GM21717 (cell line): ENCODE data around the gene TAF4B.
"Not testable (repeated sequence)": the region's sequence is repeated elsewhere in the genome, so short reads cannot be mapped to it uniquely, and the experiment has no call there.

Experiments
- ATAC-seq: cut with Tn5 transposase; IDR thresholded peaks from one replicate; pipeline ENCODE4 v1.9.1; 2021; ENCODE audit warnings: mild to moderate bottlenecking, moderate library complexity; ENCODE audit not compliant: unreplicated experiment

The TAF4B gene

GRCh38 chr18:26226229-26227050 lies at the start of gene TAF4B:
Gene TAF4B, plus strand, starts transcription at chr18:26226445. Its CDS starts 489 bp downstream, at chr18:26226934.
- ATAC-seq: peak; percentile 86

GRCh38 chr18:26181343-26181826 lies 44.9 kb upstream of the TAF4B start:
- peak; percentile 54 for ATAC-seq

- ATAC-seq: no peak
These were observed 42.7 kb upstream of the TAF4B start for GRCh38 chr18:26183395-26184112.

GRCh38 chr18:26185267-26185666 lies 41.0 kb upstream of the TAF4B start:
- ATAC-seq: no peak

GRCh38 chr18:26190506-26190905 lies 35.7 kb upstream of the TAF4B start:
- ATAC-seq: peak; percentile 76

- no peak for ATAC-seq
These were observed 34.0 kb upstream of the TAF4B start for GRCh38 chr18:26192233-26192632.

- no peak for ATAC-seq
These were observed 29.6 kb upstream of the TAF4B start for GRCh38 chr18:26196605-26197004.

GRCh38 chr18:26202001-26202400 lies 24.2 kb upstream of the TAF4B start:
- not testable (repeated sequence) for ATAC-seq

GRCh38 chr18:26205318-26205717 lies 20.9 kb upstream of the TAF4B start:
- ATAC-seq: no peak

GRCh38 chr18:26206488-26206887 lies 19.8 kb upstream of the TAF4B start:
- ATAC-seq: no peak

GRCh38 chr18:26207937-26208336 lies 18.3 kb upstream of the TAF4B start:
- no peak for ATAC-seq

- ATAC-seq: no peak
These were observed 17.3 kb upstream of the TAF4B start for GRCh38 chr18:26208977-26209376.

GRCh38 chr18:26210147-26210546 lies 16.1 kb upstream of the TAF4B start:
- ATAC-seq: no peak

GRCh38 chr18:26215247-26215970 lies 10.8 kb upstream of the TAF4B start:
- peak; percentile 91 for ATAC-seq

- no peak for ATAC-seq
These were observed 1.1 kb upstream of the TAF4B start for GRCh38 chr18:26225022-26225693.

GRCh38 chr18:26225915-26226228 lies 373 bp upstream of the TAF4B start:
- ATAC-seq: no peak

- ATAC-seq: no peak
These were observed 916 bp downstream of the TAF4B start for GRCh38 chr18:26227051-26227670.

- ATAC-seq: no peak
These were observed 2.5 kb downstream of the TAF4B start for GRCh38 chr18:26228562-26229260.

- ATAC-seq: no peak
These were observed 4.3 kb downstream of the TAF4B start for GRCh38 chr18:26230497-26230896.

GRCh38 chr18:26233208-26233607 lies 7.0 kb downstream of the TAF4B start:
- ATAC-seq: no peak
